Measurements from ENCODE around the gene KRT75. TPM values are rescaled to one million over a fixed set of nuclear protein-coding genes. Genes with fewer than 3 reads are reported as not detected.

KRT75 gene
- total RNA-seq (not detected), polyA plus RNA-seq (not detected), total RNA-seq (not detected)

DNA sequence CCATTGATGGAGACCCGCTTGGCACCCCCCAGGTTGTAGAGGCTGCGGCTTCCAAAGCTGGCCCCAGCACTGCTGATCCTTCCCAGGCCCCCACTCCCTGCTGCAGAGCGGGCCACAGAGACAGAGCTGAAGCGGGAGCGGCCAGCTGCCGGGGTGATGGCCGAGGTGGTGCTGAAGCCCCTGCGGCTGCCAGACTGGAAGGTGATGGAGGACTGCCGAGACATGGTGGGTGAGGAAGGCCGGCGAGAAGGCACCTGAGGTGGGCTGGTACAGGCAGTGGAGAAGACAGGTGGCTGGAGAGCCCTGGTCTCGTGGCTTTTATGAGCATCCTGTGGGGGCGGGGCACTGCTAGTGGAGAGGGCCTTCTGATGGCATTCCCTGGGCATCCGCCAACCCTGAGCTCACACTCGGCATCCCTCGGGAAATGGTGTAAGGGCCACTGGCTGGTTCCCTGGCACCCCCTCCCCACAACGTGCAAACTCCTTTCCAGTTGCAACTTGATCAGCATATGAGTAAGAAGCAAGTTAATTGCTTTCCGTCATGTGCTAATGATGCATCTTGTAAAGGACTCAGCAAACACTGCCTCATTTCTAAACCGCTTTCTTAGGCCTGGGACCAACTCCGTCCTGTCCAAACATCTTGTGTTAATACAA lies at the start of gene KRT75:
Gene KRT75 (minus strand): TSS at position 291 of the 653 bp plus-strand sequence. CDS start 67 bp downstream, at position 224.
- Histone ChIP-seq H3K36me3 (ENCODE audit: control insufficient read depth in 2 of 3, insufficient read depth in 3 of 3, low read length in 3 of 3) (no peaks in the 10 kb centered on the region), H3K27me3 (ENCODE audit: control insufficient read depth in 2 of 2, insufficient read depth in 2 of 2, low read length in 2 of 2) (no peaks in the 10 kb centered on the region), H3K9me3 (ENCODE audit: control insufficient read depth in 2 of 3, low read length in 3 of 3) (no peaks in the 10 kb centered on the region), H3K4me1 (ENCODE audit: control insufficient read depth in 2 of 2, insufficient read depth in 2 of 2, low read length in 2 of 2) (no peaks in the 10 kb centered on the region), H3K27ac (ENCODE audit: low read depth, low read length) (no peak within 1 kb of the TSS), H3K4me3 (ENCODE audit: low read length) (no peak within 1 kb of the TSS)
- ChIA-PET CTCF (no interaction called here), POLR2A (no interaction called here)
- no peak for DNase-seq
- Mint-ChIP-seq H3K4me3 (no peak within 1 kb of the TSS), H3K36me3 (no peaks in the 10 kb centered on the region), H3K4me1 (no peaks in the 10 kb centered on the region), H3K9me3 (no peaks in the 10 kb centered on the region), H3K27me3 (peaks cover 17 to 48% (median 32%) of the 10 kb centered on the region in 5 donors), H3K27ac (no peak within 1 kb of the TSS)
- intact Hi-C loops (cut with micrococcal nuclease) = no loop called here
- no peak for ATAC-seq

DNA sequence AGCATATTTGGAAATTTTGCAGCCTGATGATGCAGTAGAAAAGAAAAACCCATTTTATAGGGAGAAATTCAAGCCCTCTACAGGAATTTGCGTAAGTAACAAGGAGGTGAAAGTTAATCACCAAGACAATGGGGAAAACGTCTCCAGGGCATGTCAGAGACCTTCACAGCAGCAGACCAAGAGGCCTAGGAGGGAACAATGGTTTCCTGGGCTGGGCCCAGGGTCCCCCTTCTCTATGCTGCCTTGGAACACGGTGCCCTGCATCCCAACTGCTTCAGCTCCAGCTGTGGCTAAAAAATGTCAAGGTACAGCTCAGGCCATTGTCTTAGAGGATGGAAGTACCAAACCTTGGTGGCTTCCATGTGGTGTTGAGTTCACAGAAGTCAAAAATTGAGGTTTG lies 45.9 kb upstream of the KRT75 start:
- Mint-ChIP-seq H3K27me3 (peaks cover 19 to 39% (median 25%) of the 10 kb centered on the region in 5 donors), H3K36me3 (peaks cover 0 to 4% (median 0%) of the 10 kb centered on the region in 5 donors), H3K4me1 (no peaks in the 10 kb centered on the region), H3K9me3 (peaks cover 0 to 14% (median 6%) of the 10 kb centered on the region in 11 donors), H3K27ac (no peak overlapping the region), H3K4me3 (no peak overlapping the region)
- no peaks in the 10 kb centered on the region for H3K9me3 ChIP-seq (ENCODE audit: control insufficient read depth in 2 of 3, low read length in 3 of 3)
- DNase-seq (no peak), ATAC-seq (no peak)
- no peaks in the 10 kb centered on the region for H3K4me1 ChIP-seq (ENCODE audit: control insufficient read depth in 2 of 2, insufficient read depth in 2 of 2, low read length in 2 of 2)
- no peak overlapping the region for H3K4me3 ChIP-seq (ENCODE audit: low read length)
- ChIA-PET POLR2A (no interaction called here), CTCF (no interaction called here)
- intact Hi-C loops (cut with micrococcal nuclease) = no loop called here
- H3K36me3 ChIP-seq (ENCODE audit: control insufficient read depth in 2 of 3, insufficient read depth in 3 of 3, low read length in 3 of 3) = no peaks in the 10 kb centered on the region
- no peaks in the 10 kb centered on the region for H3K27me3 ChIP-seq (ENCODE audit: control insufficient read depth in 2 of 2, insufficient read depth in 2 of 2, low read length in 2 of 2)
- no peak overlapping the region for H3K27ac ChIP-seq (ENCODE audit: low read depth, low read length)

DNA sequence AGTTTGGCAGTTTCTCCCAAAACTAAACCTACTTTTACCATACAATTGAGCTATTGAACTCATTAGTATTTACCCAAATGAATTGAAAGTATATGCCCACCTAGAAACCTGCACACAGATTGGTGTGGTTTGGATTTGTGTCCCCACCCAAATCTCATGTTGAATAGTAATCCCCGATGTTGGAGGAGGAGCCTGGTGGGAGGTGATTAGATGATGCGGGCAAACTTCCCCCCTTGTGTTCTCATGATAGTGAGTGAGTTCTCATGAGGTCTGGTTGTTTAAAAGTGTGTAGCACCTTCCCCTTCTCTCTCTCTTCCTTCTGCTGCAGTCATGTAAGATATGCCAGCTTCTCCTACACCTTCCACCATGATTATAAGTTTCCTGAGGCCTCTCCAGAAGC lies 43.5 kb upstream of the KRT75 start:
- H3K27ac Mint-ChIP-seq = no peak overlapping the region

DNA sequence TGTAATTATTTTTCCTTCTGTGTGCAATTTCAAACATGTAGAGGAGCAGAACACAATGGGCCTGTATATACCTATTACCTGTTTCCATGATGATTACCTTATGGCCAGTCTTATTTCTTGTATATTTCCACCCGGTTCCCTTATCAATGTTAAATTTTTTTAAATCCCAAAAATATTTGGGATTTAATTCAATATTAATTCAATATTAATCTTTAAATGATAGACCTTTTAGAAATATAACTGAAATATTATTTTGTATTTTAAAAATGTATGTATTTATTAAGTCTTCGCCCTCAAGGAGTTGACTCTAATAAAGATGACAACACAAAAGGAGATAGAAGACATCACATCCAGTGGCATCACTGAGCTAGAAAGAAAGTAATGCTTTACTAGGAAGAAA lies 40.0 kb upstream of the KRT75 start:
- ChIA-PET POLR2A (no interaction called here), CTCF (no interaction called here)
- Mint-ChIP-seq H3K4me1 (no peaks in the 10 kb centered on the region), H3K4me3 (no peak overlapping the region), H3K36me3 (no peaks in the 10 kb centered on the region), H3K9me3 (peaks cover 0 to 4% (median 0%) of the 10 kb centered on the region in 11 donors), H3K27ac (no peak overlapping the region), H3K27me3 (peaks cover 0 to 10% (median 9%) of the 10 kb centered on the region in 5 donors)
- Histone ChIP-seq H3K27me3 (ENCODE audit: control insufficient read depth in 2 of 2, insufficient read depth in 2 of 2, low read length in 2 of 2) (no peaks in the 10 kb centered on the region), H3K36me3 (ENCODE audit: control insufficient read depth in 2 of 3, insufficient read depth in 3 of 3, low read length in 3 of 3) (no peaks in the 10 kb centered on the region), H3K4me3 (ENCODE audit: low read length) (no peak overlapping the region), H3K4me1 (ENCODE audit: control insufficient read depth in 2 of 2, insufficient read depth in 2 of 2, low read length in 2 of 2) (no peaks in the 10 kb centered on the region), H3K27ac (ENCODE audit: low read depth, low read length) (no peak overlapping the region), H3K9me3 (ENCODE audit: control insufficient read depth in 2 of 3, low read length in 3 of 3) (no peaks in the 10 kb centered on the region)
- intact Hi-C loops (cut with micrococcal nuclease) = no loop called here
- ATAC-seq = no peak
- no peak for DNase-seq

More for the DNA sequence above, 43.5 kb upstream of the KRT75 start:
- CTCF ChIA-PET = interaction anchor here (0.9 kb wide), 1 partner anchor 253 kb away, joined by 3 read pairs; no protein-coding TSS in a partner anchor
- Mint-ChIP-seq H3K36me3 (no peaks in the 10 kb centered on the region), H3K4me3 (no peak overlapping the region), H3K9me3 (peaks cover 0 to 5% (median 0%) of the 10 kb centered on the region in 11 donors), H3K27me3 (peaks cover 0 to 22% (median 5%) of the 10 kb centered on the region in 5 donors), H3K4me1 (no peaks in the 10 kb centered on the region)
- no peaks in the 10 kb centered on the region for H3K36me3 ChIP-seq (ENCODE audit: control insufficient read depth in 2 of 3, insufficient read depth in 3 of 3, low read length in 3 of 3)
- no peaks in the 10 kb centered on the region for H3K9me3 ChIP-seq (ENCODE audit: control insufficient read depth in 2 of 3, low read length in 3 of 3)
- no peaks in the 10 kb centered on the region for H3K27me3 ChIP-seq (ENCODE audit: control insufficient read depth in 2 of 2, insufficient read depth in 2 of 2, low read length in 2 of 2)
- H3K4me1 ChIP-seq (ENCODE audit: control insufficient read depth in 2 of 2, insufficient read depth in 2 of 2, low read length in 2 of 2) = no peaks in the 10 kb centered on the region
- H3K27ac ChIP-seq (ENCODE audit: low read depth, low read length) = no peak overlapping the region
- no peak overlapping the region for H3K4me3 ChIP-seq (ENCODE audit: low read length)
- ATAC-seq (no peak), DNase-seq (no peak)
- intact Hi-C loops (cut with micrococcal nuclease) = no loop called here
- POLR2A ChIA-PET = no interaction called here

DNA sequence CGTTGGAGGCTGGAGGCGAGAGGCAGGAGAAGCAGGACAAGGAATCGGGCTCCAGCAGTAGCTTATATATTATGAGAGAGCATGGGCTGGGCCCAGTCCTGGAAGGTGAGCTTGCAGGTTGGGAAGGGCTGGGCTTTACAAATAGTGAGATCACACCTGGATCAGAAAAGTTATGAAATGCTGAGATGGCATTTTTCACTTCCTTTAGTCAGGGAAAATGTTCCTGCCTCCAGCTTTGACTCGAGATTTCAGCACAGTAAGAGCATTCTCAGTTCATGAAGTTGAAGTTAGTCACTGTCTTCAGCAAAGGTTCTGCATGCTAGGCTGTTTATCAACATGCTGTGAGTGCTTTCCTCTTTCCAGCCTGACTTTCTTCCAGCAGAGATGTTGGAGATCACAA lies 39.6 kb upstream of the KRT75 start, which contains the start of gene KRT6C:
Gene KRT6C (minus strand): TSS at position 38 of the 400 bp plus-strand sequence. CDS start 68 bp downstream, outside the sequence.
- Mint-ChIP-seq H3K4me1 (no peaks in the 10 kb centered on the region), H3K9me3 (peaks cover 0 to 4% (median 0%) of the 10 kb centered on the region in 11 donors), H3K36me3 (no peaks in the 10 kb centered on the region), H3K27me3 (peaks cover 2 to 10% (median 9%) of the 10 kb centered on the region in 5 donors), H3K27ac (no peak within 1 kb of the TSS), H3K4me3 (no peak within 1 kb of the TSS)
- DNase-seq (no peak), ATAC-seq (no peak)
- no peaks in the 10 kb centered on the region for H3K4me1 ChIP-seq (ENCODE audit: control insufficient read depth in 2 of 2, insufficient read depth in 2 of 2, low read length in 2 of 2)
- ChIA-PET POLR2A (no interaction called here), CTCF (no interaction called here)
- no peak within 1 kb of the TSS for H3K4me3 ChIP-seq (ENCODE audit: low read length)
- H3K36me3 ChIP-seq (ENCODE audit: control insufficient read depth in 2 of 3, insufficient read depth in 3 of 3, low read length in 3 of 3) = no peaks in the 10 kb centered on the region
- H3K27me3 ChIP-seq (ENCODE audit: control insufficient read depth in 2 of 2, insufficient read depth in 2 of 2, low read length in 2 of 2) = no peaks in the 10 kb centered on the region
- no peaks in the 10 kb centered on the region for H3K9me3 ChIP-seq (ENCODE audit: control insufficient read depth in 2 of 3, low read length in 3 of 3)
- no peak within 1 kb of the TSS for H3K27ac ChIP-seq (ENCODE audit: low read depth, low read length)
- intact Hi-C loops (cut with micrococcal nuclease) = no loop called here

- CTCF ChIA-PET = no interaction called here
- H3K4me3 ChIP-seq (ENCODE audit: low read length) = no peak overlapping the region
Observed at GRCh38 chr12:52469853-52470252, 35.7 kb upstream of the KRT75 start.

GRCh38 chr12:52464897-52465296 lies 30.7 kb upstream of the KRT75 start:
- H3K27me3 Mint-ChIP-seq = peaks cover 13 to 40% (median 22%) of the 10 kb centered on the region in 5 donors
- ATAC-seq = no peak

More at GRCh38 chr12:52469853-52470252, 35.7 kb upstream of the KRT75 start:
- H3K9me3 Mint-ChIP-seq = no peaks in the 10 kb centered on the region
- peaks cover 11 to 22% (median 14%) of the 10 kb centered on the region in 5 donors for H3K27me3 Mint-ChIP-seq
- no peaks in the 10 kb centered on the region for H3K4me1 Mint-ChIP-seq
- Histone ChIP-seq H3K36me3 (ENCODE audit: control insufficient read depth in 2 of 3, insufficient read depth in 3 of 3, low read length in 3 of 3) (no peaks in the 10 kb centered on the region), H3K4me1 (ENCODE audit: control insufficient read depth in 2 of 2, insufficient read depth in 2 of 2, low read length in 2 of 2) (no peaks in the 10 kb centered on the region), H3K27me3 (ENCODE audit: control insufficient read depth in 2 of 2, insufficient read depth in 2 of 2, low read length in 2 of 2) (no peaks in the 10 kb centered on the region), H3K27ac (ENCODE audit: low read depth, low read length) (no peak overlapping the region), H3K9me3 (ENCODE audit: control insufficient read depth in 2 of 3, low read length in 3 of 3) (no peaks in the 10 kb centered on the region)
- H3K4me3 Mint-ChIP-seq = no peak overlapping the region
- no peak overlapping the region for H3K27ac Mint-ChIP-seq
- POLR2A ChIA-PET = no interaction called here
- H3K36me3 Mint-ChIP-seq = no peaks in the 10 kb centered on the region
- intact Hi-C loops (cut with micrococcal nuclease) = no loop called here
- ATAC-seq (no peak), DNase-seq (no peak)

More at GRCh38 chr12:52464897-52465296, 30.7 kb upstream of the KRT75 start:
- Histone ChIP-seq H3K27ac (ENCODE audit: low read depth, low read length) (no peak overlapping the region), H3K4me1 (ENCODE audit: control insufficient read depth in 2 of 2, insufficient read depth in 2 of 2, low read length in 2 of 2) (no peaks in the 10 kb centered on the region), H3K27me3 (ENCODE audit: control insufficient read depth in 2 of 2, insufficient read depth in 2 of 2, low read length in 2 of 2) (no peaks in the 10 kb centered on the region), H3K9me3 (ENCODE audit: control insufficient read depth in 2 of 3, low read length in 3 of 3) (no peaks in the 10 kb centered on the region), H3K4me3 (ENCODE audit: low read length) (no peak overlapping the region), H3K36me3 (ENCODE audit: control insufficient read depth in 2 of 3, insufficient read depth in 3 of 3, low read length in 3 of 3) (no peaks in the 10 kb centered on the region)
- H3K27ac Mint-ChIP-seq = no peak overlapping the region
- POLR2A ChIA-PET = no interaction called here
- H3K36me3 Mint-ChIP-seq = no peaks in the 10 kb centered on the region
- no peaks in the 10 kb centered on the region for H3K9me3 Mint-ChIP-seq
- no peaks in the 10 kb centered on the region for H3K4me1 Mint-ChIP-seq
- CTCF ChIA-PET = no interaction called here
- intact Hi-C loops (cut with micrococcal nuclease) = no loop called here
- no peak for DNase-seq
- no peak overlapping the region for H3K4me3 Mint-ChIP-seq
